ELF-1 (cell line): ENCODE data around the gene MEX3B.
A peak's percentile ranks its signal among the peaks of the same experiment; 100 is the strongest.
"Not testable (repeated sequence)": the region's sequence is repeated elsewhere in the genome, so short reads cannot be mapped to it uniquely, and the experiment has no call there.

Experiments
- DNase-seq: peaks from one replicate; pipeline ENCODE4 v3.0.0-alpha.2; 2016; ENCODE audit warnings: low read depth, low spot score

Gene MEX3B

DNA sequence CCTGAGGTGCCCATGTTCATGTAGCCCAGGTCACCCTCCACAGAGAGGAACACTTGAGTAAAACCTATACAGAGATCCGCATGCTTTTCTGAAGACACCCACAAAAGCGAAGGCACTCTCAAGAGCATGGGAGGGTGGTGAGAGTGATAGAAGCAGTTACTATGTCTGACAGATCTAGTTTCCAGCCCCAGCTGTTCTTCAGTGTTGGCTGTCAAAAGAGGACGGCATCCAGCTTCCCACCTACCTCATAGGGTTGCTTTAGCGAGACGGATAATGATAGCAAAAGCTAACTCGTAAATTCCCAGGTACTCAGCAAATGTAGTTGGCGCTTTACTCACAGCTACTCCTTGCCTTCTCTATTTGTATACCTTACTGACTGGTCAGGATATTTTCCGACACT is 3.0 kb upstream of the MEX3B start:
- DNase-seq, result no peak

DNA sequence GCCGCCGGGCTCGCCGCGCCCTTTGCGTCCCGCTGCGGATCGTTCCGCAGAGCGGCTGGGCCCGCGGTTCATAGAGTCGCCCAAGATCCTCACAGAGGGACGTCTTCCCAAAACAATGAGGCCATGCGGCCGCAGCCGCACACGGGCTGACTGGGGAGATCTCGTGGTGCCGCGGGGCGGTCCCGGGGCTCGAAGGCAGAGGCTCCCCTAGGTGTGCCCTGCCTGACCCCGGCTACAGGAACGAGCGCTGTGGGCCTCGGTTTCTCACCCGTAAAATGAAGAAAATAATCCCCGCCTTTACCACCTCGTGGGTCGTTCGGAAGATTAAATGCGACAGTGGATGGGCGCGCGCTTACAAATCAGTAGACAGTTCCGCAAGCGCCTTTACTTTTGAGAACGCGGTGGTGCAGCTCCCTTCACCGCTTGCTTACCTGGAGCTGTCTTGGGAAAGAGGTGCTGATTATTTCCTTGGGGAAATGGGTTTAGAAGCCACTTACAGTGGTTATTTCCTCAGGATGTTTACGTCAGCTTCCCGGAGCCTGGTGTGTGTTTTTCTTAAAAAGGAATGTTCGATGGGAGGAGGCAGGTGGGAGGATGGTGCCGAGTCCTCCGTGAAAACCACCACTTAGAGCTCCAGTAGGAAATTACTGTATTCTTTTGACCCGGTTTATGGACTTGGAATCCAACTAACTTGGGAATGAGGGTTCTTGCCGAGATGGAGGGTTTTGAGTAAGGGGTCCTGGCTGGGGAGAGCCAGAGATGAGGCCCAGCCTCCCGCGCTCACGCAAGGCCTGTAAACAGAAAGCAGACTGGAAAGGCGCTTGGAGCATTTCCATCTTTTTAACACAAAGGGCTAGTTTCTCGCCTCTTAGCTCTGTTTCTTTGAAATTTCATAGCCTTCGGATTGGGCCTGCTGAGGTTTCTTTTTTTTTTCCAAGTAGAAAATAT is 1.9 kb upstream of the MEX3B start:
- peak; percentile 81 for DNase-seq

DNA sequence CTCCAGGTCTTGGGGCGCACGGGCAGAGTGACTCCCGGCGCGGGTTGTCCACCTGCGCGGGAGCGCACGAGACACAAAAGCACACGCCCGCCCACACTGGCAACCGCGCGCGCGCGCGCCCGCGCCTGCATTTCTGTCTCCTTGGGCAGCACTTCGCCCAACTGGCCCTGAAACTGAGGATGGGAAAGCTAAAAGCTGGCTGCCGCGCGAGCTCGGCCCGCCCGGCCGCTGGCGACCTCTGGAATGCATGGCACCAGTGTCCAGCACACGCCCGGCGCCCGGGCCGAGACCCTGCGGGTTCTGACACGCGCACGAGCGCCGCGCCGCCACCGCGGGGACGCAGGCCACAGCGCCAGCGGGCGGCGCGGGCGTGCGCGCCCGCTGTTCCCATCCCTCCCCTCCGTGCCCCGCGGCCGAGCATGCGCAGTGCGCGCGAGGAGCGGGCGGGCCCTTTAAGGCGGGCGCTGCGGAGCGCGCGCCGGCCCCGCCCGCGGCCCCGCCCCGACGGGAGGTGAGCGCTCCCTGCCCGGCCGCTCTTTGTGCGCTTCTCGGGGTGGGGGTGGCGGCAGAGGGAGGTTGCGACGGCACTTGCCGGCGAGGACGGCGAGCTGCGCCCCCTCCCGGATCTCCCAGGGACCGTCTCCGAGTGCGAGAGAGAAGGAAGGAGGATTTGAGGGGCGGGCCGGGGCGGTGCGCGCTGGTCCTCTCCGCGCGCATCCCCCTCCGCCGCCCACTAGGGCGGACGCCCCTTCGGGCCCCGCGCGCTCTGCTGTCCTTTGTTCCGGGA is 1.0 kb upstream of the MEX3B start:
- DNase-seq, result peak; percentile 96

DNA sequence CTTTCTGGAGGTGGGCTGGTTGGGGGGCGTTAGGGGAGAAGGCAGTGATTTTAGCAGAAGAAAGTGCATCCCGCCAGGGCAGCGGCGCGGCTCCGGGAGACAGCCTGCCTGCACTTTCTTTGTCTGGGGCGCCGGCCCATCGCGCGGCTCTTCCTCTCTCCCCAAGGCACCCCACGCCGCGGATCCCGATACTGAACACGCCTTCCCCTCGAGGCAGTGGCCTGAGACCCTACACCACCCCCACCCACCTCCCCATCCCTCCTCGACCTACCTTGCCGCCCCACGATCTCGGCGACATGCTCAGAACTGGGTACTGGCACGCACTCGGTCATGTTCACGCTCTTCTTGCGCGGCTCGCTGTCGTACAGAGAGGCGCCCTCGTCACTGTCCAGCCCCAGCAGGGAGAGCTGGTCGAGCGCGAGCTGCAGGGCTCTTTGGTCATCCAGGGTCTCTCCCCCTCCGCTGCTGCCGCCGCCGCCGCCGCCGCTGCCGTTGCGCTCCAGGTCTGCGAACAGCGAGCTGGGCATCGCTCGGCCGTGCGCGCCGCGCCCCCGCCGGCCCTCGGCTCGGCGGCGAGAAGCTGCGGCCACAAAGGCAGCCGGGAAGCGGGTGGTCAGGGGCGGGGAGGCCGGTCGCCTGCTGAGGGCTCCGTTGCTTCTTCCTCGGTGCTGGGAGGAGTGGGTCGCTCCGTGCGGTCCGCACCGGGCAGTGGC is 483 bp downstream of the MEX3B start:
- peak; percentile 69 for DNase-seq

DNA sequence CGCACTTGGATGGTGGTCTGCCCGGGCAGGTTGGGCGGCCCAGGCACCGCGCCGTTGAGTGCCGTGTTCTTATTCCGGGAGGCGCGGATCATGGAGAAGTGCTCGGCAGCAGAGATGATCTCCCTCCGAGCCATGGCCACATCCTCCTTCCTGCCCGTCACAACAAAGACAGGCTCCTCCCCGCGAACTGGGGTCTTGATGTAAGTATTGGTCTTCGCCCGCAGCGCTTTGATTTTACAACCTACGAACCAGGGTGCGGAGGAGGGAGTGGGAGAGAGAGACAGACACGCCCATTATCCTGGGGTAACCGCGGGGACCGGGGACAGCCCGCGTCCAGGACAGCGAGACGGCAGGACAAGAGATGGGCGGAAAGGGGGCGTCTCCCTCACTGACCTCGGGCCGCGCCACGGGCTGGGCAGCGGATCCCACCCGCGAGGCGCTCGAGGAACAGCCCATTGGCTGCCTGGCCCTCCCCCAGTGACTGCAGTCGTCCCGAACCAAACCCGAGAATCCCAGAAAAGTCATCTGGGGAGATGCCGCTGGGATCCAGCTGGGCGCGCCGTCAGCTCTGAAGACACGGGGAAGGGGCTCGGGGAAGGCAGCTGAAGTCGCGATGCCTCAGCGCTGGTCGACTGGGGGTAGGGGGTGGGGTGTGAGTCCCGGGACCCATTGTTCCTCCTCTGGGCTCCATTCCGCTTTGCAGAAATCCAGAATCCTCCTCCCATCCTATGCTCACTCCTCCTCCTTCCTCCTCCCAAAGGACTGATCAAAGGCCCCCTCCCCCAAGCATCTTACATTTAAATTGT is 1.2 kb downstream of the MEX3B start:
- peak; percentile 75 for DNase-seq

DNA sequence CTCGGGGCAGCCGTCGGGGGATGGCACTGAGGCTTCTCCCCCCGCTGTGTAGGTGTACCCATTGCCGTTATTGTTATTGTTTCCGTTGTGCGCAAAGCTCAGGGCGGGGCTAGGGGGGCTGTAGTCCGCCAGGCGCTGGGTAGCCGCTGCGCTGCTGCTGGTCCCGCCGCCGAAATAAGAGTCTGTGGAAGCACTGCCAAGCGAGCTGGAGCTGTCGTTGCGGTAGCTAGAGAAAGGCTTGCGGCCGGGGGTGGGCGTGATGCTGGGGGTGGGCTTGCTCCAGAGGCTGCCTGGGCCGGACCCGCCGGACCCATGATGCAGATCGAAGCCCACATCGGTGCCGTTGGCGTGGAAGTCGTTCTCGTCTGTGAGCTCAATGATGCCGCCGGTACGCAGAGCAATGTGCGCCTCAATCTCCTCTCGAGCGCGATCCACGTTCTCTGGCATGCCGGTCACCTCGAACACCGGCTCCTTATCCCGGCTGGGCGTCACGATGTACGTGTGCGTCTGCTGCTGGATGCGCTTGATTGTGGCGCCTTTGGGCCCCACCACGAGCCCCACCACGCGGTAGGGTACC is 1.9 kb downstream of the MEX3B start:
- no peak for DNase-seq

DNA sequence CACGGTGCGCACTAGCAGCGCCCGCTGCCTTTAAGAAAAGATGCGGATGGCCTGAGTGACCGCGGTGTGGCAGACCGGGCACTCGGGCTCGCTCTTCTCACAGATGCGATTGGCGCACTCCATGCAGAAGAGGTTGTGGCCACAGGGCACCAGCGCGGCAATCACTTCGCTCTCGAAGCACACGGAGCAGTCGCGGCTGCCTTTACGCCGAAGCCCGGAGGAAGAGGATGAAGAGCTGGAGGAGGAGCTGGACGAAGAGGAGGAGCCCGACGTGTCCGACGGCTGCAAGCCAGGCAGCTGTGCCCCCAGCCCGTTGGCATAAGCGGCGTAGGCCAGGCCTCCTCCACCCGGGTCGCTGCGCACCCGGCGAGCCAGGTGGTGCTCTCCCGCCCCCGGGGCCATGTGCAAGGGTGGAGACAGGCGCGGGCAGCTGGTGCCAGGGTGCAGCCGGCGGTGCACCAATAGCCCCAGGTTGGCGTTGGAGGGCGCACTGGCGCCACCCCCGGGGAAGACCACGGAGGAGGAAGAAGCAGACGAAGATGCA is 2.6 kb downstream of the MEX3B start:
- no peak for DNase-seq

DNA sequence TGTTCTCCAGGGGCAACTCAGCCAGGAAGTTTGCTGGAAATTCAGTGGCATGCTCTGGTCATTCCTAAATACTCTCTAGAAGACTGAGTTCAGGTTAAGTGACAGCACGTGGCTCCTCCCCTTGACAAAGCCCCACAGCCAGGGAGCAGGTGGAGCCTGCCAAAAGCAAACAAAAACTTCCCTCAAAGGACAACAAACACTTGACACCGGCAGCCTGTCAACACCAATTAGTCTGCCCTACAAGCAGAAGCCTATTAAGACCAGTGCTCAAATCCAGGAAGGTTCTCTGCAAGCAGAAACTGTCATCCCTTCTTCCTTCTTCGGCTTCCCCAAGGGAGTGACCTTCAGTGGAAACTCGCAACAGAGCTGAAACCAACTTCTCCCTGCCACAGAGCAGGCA is 5.0 kb downstream of the MEX3B start:
- peak; percentile 93 for DNase-seq

DNA sequence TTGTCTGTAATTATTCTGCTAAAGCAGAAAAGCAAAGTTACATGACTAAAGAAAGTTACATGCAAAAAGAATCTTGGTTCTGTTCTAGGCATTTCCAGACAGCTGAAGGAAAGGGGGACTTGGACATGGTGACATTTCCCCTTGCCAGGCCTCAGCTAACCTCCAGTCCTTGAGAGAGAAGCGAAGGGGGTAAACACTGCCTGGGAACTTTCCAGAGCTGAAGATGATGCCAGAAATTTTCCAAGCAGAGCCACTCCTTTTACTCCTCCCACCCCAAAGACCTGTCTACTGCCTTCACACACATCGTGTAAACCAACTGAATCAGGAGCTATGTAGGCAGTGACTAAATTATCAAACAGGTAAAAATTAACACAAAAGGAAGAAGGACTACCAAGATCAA is 5.4 kb downstream of the MEX3B start:
- no peak for DNase-seq

DNA sequence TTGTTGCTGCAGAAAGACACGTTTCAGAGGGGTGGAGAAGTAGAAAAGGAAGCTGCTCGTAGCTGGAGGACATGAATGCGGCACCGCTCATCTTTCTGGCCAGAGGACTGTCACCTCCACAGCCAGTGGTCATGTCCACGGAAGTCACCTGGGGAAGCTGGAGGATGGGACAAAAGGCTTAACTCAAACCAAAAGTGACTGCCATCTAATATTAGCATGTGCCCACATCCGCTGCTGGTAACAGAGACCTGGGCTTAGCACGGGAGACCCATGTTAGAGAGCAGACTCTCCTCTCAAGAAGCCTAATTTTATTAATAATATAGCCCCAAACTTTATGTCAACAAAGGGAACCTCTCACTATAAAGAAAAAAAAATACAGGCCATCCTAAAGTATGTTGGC is 5.9 kb downstream of the MEX3B start:
- no peak for DNase-seq

DNA sequence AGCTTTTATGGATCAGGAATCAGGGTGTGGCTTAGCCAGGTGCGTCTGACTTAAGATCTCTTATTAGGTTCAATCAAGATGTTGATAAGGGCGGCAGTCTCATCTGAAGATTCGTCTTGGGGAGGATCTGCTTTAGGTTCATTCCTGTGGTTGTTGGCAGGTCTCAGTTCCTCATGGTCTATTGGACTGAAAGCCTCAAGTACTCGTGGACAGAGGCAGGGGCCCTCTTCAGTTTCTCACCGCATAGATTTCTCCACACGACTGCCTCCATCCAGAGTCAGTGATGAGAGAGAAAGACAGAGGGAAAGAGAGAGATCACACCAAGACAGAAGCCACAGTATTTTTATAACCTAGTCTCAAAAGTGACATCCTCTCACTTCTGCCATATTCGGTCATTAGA is 9.4 kb downstream of the MEX3B start:
- DNase-seq, result no peak

DNA sequence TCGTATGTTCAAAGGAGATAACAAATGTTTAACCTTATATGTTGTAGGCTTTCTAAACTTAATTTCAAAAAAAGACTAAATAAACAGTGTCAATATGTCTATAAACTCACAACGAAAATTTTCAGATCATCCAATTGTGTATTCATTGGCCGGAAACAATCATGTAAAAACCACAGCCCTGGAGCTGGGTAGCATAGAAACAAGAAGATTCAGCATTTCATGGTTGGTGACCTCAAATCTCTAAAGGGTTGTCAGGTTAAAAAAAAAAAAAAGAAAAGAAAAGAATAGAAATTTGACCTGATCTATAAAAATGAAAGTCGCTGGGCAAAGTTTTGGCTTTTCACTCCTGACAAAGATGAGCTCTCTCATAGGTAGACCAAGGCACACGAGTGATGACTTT is 13.9 kb downstream of the MEX3B start:
- no peak for DNase-seq

DNA sequence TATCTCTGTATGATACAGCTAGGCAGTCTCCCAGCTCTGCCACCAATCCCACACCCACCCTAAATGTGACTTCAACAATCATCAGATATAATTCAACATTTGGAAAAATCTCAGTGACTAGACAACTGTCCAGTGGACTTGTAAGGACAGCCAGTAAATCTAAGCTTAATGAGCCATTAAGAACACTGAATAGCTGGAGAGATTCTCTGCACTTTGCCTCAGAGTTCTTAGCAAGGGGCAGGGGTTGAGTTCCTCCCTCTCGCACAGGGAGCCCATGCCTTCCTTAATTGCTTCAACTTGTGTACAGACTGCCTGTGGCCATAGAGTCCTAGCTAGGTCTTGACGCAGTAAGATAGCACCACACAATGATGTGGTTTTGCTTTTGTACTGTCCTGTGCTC is 15.6 kb downstream of the MEX3B start:
- no peak for DNase-seq

DNA sequence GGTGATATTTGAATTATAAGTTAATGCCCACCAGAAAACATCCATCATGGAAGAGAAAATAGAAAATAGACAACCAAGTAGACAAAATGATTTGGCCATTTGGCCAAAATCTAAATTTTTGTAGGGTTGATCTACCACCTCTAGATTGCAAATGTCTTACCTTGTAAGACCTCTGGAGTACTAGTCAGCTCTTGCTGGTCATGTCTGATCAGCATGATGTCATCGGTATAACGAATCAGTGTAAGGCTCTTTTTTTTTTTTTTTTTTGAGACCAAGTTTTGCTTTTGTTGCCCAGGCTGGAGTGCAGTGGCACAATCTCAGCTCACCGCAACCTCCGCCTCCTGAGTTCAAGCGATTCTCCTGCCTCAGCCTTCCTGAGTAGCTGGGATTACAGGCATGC is 17.7 kb downstream of the MEX3B start:
- DNase-seq, result not testable (repeated sequence)

DNA sequence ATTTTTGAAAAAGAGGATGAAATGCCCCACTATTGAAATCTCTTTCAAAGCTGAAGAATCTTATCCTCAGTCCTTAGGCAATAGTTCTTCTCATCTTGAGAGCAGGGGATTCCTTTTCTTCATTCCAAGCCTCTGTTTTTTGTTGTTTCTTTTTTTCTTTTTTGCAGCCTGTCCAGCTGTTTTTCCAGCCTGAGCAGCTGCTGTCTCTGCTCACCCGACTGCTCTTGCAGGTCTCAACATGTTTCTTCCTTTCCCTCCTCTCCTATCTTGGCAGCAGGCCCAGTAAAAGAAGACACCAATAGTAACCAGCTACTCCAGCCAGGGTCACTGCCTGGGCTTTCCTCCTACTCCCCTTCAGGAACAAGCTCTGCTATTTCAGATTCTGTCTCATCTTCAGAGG is 23.8 kb downstream of the MEX3B start:
- DNase-seq, result no peak

DNA sequence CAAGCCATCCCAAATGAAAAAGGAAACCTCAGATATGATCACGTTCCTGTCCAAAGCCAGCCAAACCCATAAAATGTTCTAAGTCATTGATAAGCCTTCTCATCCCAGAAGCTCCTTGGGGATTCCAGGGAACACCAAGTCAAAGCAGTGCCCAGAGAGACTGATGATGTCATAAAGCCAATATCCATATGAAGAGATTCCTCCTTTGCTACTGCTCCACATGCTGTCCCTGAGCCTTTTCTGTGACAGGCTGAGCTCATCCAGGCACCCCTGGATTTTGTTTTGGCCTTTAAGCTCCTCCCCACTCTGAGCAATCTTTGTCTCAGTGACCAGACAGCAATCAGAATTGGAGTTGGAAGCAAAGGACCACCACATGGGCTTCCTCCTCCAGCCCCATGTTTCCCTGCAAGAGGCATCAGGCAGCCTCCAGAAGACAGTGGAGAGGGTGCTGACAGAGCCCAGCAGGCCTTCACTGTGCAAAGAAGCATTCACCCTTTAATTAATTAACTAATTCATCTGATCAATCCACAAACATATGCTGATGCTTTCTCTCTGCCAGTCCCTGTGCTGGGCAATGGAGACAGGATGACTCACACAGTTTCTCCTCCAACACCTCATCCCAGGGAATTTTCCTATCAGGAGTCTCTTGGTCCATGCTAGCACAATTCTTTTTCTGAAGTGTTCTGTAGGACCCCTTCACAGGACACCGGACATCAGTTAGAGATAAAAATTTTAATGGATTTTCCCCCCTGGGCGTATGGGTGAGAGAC is 25.0 kb downstream of the MEX3B start:
- no peak for DNase-seq

DNA sequence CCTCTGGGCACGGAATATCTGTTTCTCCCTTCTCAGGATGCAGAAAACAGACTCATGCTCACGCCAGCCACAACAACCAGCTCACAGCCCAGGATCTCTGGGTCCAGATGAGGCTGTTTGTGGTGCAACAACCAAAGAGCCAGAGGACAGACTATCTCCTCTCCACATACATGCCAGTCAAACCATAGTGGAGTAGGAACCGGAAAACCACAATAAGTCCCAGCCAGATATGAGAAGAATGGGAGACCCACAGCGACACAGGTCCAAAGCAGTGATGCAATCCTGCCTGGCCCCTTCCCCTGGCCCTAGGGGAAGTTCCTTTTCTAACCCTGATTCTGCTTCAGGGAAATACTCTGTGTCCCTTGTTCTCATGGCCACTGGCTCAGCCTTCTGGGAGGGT is 27.6 kb downstream of the MEX3B start:
- DNase-seq, result no peak

DNA sequence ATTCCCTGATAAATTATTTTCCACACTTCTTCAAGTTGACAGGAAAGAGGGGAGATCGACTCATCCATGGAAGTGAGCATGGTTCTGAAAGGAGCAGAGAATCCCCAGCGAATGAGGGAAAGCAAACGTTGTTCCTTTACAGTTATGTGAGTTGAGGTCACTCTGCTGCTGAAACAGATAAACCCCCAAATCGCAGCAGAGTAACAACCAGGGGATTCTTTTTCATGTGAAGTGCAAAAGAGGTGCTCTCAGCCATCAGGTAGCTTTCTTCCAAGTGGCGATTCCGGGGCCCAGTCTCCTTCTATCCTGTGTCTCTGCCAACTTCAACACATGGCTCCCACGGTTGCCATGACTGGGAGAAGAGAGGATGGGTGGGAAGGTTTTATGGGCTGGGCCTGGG is 28.2 kb downstream of the MEX3B start:
- DNase-seq, result no peak

DNA sequence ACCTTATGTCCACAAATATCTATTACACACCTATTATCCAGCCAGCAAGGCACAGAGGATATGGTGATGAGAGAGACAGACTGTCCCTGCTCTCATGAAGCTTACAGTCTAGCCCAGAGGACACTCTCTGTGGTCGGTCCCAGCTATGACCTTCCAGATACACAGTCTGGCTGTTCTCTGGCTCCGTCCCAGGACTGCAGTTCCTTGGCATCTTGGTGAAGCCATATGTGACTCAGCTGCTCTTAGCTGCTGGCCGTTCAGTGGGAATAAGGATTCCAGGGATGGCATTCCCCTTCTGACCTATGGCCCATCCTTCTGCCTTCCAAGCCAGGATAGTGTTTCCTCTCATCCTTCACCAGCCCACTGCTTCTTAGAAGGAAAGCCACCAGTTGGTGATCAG is 30.8 kb downstream of the MEX3B start:
- no peak for DNase-seq

DNA sequence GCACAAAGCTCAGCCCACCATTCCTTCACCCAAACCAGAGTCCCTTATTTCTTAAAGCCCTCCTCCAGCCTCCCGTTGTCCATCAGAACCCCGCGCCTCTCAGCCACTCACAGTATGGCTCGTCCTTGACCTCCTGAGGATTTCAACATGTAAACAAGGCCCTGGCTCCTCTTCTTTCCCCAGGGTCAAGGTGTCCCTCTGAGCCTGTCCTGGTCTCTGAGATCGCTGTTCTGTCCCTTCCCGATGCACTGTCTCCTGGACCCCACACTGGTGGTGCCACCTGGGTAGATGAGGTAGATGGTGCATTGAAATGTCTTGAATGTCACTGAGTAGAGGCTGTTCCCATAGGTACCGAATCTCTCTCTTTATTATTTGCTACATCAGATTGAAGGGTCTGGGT is 32.9 kb downstream of the MEX3B start:
- DNase-seq, result no peak
